Right lobe of liver (tissue), 6 donors: ENCODE data around the gene HDAC9. TPM values are rescaled to one million over a fixed set of nuclear protein-coding genes. Genes with fewer than 3 reads are reported as not detected.

Source experiments
- ATAC-seq, 4 donors: fragments of 200-7000 bp; cut with Tn5 transposase; one replicate each; pipeline ENCODE4 v1.9.1; 2020; ENCODE audit warnings: mild to moderate bottlenecking in 4 of 4, moderate library complexity in 4 of 4
- DNase-seq, 3 donors: peaks; one replicate each; pipeline ENCODE4 v3.0.0-alpha.2; 2020
- H3K27ac ChIP-seq, 3 donors: fragments of 200-600 bp; one replicate each; pipeline ENCODE4 v1.8.0; 2022
- H3K27me3 ChIP-seq, 2 donors: fragments of 200-600 bp; one replicate each; pipeline ENCODE4 v1.8.0; 2022
- H3K36me3 ChIP-seq, 4 donors: fragments of 200-600 bp; sonication (generic) in 1 of 4; one replicate each; pipeline versions ENCODE4 v1.5.1 to v1.8.0; 2017 to 2022; ENCODE audit warnings: control low read depth in 1 of 4
- H3K4me1 ChIP-seq, 4 donors: fragments of 200-600 bp; sonication (generic) in 1 of 4; one replicate each; pipeline versions ENCODE4 v1.5.1 to v1.8.0; 2017 to 2022; ENCODE audit warnings: control low read depth in 1 of 4
- H3K4me3 ChIP-seq, 3 donors: fragments of 200-600 bp; one replicate each; pipeline ENCODE4 v1.8.0; 2022
- H3K9me3 ChIP-seq, 4 donors: fragments of 200-600 bp; sonication (generic) in 1 of 4; one replicate each; pipeline versions ENCODE4 v1.5.1 to v1.8.0; 2017 to 2022; ENCODE audit warnings: control low read depth in 1 of 4
- CTCF ChIP-seq, 4 donors: fragments of 200-600 bp in 3 of 4; fragments of 450-650 bp in 1 of 4; IDR thresholded peaks; one replicate each; pipeline versions ENCODE4 v1.5.1 to v1.8.0; 2016 to 2022; ENCODE audit warnings: antibody characterized with exemption in 4 of 4, mild to moderate bottlenecking in 2 of 4
- POLR2A ChIP-seq: fragments of 450-650 bp; IDR thresholded peaks from one replicate; pipeline ENCODE4 v1.6.1; 2017; ENCODE audit warnings: antibody characterized with exemption, mild to moderate bottlenecking
- WGBS: methylation state at CpG from one replicate; pipeline ENCODE4 v1.1.6; 2018; ENCODE audit warnings: low coverage, low lambda C conversion rate; ENCODE audit not compliant: insufficient coverage; ENCODE audit errors: missing lambda C conversion rate; 5-methylcytosine and 5-hydroxymethylcytosine counted together
- intact Hi-C, 2 donors: fragments of 100-400 bp; cut with DNase I; formaldehyde crosslinking; loops; one replicate each; pipeline versions ENCODE4 v1.11.2 to v1.14.1; 2022
- total RNA-seq, 6 experiments: library from RNA; depleted of rRNA in 2 of 6; stranded (reverse); fragments of >200 nt in 2 of 6; fragmentation: NEBNext Ultra II Directional in 3 of 6; extraction: Animal tissue kit (Norgen Biotek cat#: 25700) in 3 of 6; gene quantifications; one replicate each; pipeline versions ENCODE4 v1.1.0 to v1.2.4, GENCODE V29; 2016 to 2023
- donor health status: DM: no; HTN: yes; CAD: no.
- donor health status: DM: no; HTN: no; CAD: no.
- donor health status: DM: no; HTN: no; CAD: no.
- donor health status: DM: no; HTN: yes; CAD: no.
- donor health status: DM: no; HTN: yes; CAD: no.

The HDAC9 gene
- total RNA-seq, 6 experiments from 2014 or later = 1.0 to 4.1 (median 2.5) TPM

- Histone ChIP-seq H3K9me3 (no peaks in the 10 kb centered on the region), H3K27me3 (no peaks in the 10 kb centered on the region), H3K4me1 (no peaks in the 10 kb centered on the region), H3K36me3 (no peaks in the 10 kb centered on the region), H3K27ac (no peak overlapping the region), H3K4me3 (no peak overlapping the region)
- ATAC-seq (no peak), DNase-seq (no peak)
- WGBS = 77% methylated on average over 1 of the region's 1 CpG
- TF ChIP-seq CTCF (IDR thresholded peaks at IDR 0.05) (no peak), POLR2A (no peak)
- intact Hi-C loops = no loop called here
These were observed 44.8 kb downstream of the HDAC9 start for GRCh38 chr7:18540396-18540795.

GRCh38 chr7:18541181-18541870, 45.8 kb downstream of the HDAC9 start:
- TF ChIP-seq POLR2A (no peak), CTCF (IDR thresholded peaks at IDR 0.05) (no peak)
- DNase-seq (peak in 1 of 3 donors; percentile 43), ATAC-seq (no peak)
- Histone ChIP-seq H3K36me3 (no peaks in the 10 kb centered on the region), H3K4me1 (no peaks in the 10 kb centered on the region), H3K27me3 (no peaks in the 10 kb centered on the region), H3K9me3 (no peaks in the 10 kb centered on the region), H3K4me3 (no peak overlapping the region), H3K27ac (no peak overlapping the region)
- WGBS = 50% methylated on average over 4 of the region's 4 CpGs
- intact Hi-C loops = no loop called here

GRCh38 chr7:18541871-18542212, 46.3 kb downstream of the HDAC9 start:
- no peaks in the 10 kb centered on the region for H3K9me3 ChIP-seq
- TF ChIP-seq CTCF (IDR thresholded peaks at IDR 0.05) (no peak), POLR2A (no peak)
- no peaks in the 10 kb centered on the region for H3K36me3 ChIP-seq
- H3K4me1 ChIP-seq = no peaks in the 10 kb centered on the region
- no peak overlapping the region for H3K27ac ChIP-seq
- WGBS = 63% methylated on average over 3 of the region's 6 CpGs
- no peak overlapping the region for H3K4me3 ChIP-seq
- ATAC-seq = no peak
- H3K27me3 ChIP-seq = no peaks in the 10 kb centered on the region
- intact Hi-C loops = no loop called here
- DNase-seq = no peak

GRCh38 chr7:18546576-18546975, 51.0 kb downstream of the HDAC9 start:
- 40% methylated on average over 3 of the region's 3 CpGs for WGBS
- TF ChIP-seq CTCF (IDR thresholded peaks at IDR 0.05) (no peak), POLR2A (no peak)
- no peak overlapping the region for H3K4me3 ChIP-seq
- no peaks in the 10 kb centered on the region for H3K27me3 ChIP-seq
- no peak overlapping the region for H3K27ac ChIP-seq
- no peaks in the 10 kb centered on the region for H3K36me3 ChIP-seq
- intact Hi-C loops = no loop called here
- DNase-seq (no peak), ATAC-seq (no peak)
- H3K9me3 ChIP-seq = no peaks in the 10 kb centered on the region
- H3K4me1 ChIP-seq = no peaks in the 10 kb centered on the region
